HG02970 (cell line): Measurements from ENCODE around the gene BCR.

Experiments
- ATAC-seq: cut with Tn5 transposase; IDR thresholded peaks from one replicate; pipeline ENCODE4 v1.9.1; 2021; ENCODE audit warnings: mild to moderate bottlenecking, moderate library complexity, moderate number of reproducible peaks; ENCODE audit not compliant: unreplicated experiment, low FRiP score

Gene BCR

GRCh38 chr22:23282089-23282501, 101.8 kb downstream of the BCR start:
- no peak for ATAC-seq

- ATAC-seq, result no peak
Measured at GRCh38 chr22:23282516-23282915, 102.2 kb downstream of the BCR start.

GRCh38 chr22:23282986-23283385, 102.7 kb downstream of the BCR start:
- no peak for ATAC-seq

DNA sequence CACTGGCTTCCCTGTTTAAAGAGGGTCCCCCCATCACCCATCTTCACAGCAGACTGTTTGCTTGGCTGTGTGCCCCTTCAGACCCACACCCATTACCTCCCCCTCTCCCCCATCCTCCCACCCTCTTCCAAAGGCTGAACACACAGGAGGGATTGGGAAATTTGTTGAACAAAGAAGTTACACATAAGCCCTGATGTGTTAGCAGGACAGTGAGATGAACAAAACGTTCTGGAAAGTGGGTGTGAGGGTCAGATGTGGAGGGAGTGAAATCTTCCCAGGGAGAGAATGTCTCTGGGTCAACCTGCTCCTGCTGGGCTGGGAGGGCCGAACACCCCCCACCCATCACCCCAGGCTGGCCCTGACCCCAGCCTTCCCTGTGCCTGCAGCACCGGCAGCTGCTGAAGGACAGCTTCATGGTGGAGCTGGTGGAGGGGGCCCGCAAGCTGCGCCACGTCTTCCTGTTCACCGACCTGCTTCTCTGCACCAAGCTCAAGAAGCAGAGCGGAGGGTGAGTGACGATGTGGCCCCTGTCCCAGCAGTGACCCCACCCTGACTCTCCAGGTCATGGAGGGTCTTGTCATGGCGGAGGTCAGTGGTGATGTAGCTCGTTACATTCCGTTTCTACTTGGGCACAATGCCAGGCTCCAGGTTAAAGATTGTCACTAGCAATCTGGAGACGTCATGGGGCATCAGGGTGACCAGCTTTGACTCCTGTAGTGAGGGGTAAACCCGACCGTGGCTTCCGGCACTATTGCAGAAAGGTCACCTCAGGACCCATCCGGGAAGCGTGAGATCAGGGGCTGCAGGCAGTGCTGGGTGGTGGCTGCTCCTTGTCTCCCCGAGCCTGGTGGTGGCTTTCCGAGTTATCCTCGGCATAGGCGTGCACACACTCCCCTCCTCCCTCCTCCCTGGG, 103.5 kb downstream of the BCR start:
- no peak for ATAC-seq

DNA sequence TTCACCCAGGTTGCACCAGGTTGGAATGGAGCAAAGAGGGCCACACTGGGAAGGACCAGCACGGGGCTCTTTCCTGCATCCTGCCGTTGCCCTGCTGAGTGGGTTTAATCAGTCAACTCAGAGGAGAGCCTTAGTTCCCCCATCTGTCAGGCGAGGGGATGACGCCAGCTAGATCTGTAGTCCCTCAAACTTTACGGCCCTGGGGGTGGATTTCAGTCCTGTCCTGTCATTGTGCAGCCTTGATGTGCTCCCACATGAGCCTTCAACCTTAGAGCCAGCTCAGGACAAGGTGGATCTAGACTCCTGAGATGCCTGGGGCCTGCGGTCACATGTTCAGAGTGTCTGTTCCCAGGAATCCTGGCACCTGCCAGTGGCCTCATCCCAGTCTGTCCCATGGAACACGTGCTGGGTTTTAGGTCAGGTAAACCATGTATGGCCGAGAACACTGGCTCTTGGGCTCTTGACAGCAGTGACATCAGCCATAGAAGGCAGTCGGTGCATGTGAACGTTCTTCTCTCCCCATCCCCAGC, 104.3 kb downstream of the BCR start:
- no peak for ATAC-seq

DNA sequence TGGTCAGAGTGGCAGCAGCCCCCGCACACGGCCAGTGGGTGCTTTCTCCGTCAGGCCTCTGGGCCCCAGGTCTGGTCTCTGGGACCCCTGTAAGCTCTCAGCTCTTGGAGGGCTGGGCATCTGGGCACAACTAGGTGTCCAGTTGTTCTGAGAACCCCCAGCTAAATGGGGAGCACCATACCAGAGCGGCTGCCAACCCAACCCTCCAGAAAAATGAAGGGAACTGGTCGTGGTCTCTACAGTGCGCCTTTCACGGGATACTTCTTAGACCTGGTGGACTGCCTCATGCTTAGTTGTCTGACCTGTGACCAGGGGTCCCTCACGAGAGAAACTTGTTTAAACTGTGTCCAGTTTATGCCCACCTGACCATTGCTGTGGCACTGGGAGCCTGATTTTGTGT, 104.9 kb downstream of the BCR start:
- no peak for ATAC-seq

- ATAC-seq, result no peak
Measured at GRCh38 chr22:23285734-23286133, 105.4 kb downstream of the BCR start.

GRCh38 chr22:23286296-23286695, 106.0 kb downstream of the BCR start:
- ATAC-seq, result no peak

DNA sequence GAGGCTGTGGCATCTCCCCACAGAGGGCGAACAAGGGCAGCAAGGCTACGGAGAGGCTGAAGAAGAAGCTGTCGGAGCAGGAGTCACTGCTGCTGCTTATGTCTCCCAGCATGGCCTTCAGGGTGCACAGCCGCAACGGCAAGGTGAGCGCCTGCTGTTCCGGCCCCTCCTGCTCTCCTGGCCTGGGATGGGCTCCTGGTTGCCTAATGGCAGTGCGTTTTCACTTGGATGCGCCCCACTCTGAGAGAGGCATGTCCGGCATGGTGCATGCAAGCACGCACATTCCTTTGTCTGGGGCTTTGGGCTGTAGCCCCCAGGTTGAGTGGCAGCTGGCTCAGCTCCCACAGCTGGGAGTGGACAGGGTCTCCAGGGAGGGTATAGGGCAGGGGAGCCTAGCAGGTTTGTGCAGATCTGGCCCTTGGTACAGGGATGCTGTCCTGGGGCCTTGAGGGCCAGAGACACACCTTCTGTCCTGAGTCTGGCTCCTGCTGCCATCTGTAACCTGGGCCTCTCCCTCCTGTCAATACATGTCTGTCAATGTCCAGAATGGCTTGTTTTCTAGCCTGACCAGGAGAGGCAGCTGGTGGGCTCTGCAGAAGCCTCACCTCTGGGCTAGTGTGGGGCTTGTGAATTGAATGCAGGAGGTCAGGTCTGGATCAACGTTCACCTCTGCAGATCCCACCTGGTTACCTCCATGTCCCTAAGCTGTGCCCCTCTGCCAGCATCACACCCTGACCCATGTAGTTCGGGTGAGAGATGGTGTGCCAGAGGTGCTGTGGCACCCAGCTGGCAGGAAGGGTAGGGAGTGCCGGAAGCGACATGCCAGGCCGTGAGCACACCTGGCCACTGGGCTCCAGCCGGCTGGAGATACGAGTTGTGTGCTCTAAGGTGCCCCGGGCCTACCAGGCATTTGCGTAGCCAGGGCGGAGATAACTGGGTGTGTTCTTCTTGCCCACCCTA, 107.1 kb downstream of the BCR start:
- ATAC-seq, result no peak

DNA sequence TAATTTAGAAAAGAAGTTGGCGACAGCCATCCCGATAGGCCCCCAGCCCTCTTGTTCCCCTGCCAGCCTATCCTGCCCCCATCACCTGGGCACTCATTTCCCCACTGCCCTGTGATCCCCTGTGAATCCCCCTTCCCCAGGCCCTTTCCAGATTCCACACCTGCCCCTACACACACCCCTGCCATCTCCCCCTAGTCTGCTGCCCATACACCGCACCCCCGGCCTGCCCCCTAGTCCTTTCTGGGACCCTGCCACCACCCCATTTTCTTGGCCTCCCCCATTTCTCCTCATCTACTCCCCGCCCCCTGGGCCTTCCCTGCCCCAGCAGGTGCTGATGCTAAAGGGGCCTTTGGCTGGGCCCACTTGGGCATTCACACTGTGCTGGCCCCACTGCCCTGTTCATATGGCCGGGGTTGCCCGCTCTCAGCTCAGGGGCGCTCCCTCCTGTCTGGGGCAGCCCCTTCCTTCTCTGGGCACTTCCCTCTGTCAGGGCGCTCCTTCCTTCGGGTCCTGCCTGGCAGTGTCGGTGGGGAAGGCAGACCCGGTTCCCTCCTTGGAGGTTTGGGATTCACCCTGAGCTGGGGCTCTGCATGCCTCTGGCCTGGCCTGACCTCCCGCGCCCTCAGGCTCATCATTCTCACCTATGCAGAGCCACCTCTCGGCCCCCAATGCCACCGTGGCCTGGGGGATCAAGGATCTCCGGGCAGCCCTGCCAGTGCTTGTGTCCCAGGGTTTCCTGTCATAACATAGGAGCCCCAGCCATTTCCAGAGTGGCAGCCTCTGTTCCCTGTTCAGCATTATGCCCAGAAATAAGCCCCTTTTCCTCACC, 108.2 kb downstream of the BCR start:
- ATAC-seq, result no peak

DNA sequence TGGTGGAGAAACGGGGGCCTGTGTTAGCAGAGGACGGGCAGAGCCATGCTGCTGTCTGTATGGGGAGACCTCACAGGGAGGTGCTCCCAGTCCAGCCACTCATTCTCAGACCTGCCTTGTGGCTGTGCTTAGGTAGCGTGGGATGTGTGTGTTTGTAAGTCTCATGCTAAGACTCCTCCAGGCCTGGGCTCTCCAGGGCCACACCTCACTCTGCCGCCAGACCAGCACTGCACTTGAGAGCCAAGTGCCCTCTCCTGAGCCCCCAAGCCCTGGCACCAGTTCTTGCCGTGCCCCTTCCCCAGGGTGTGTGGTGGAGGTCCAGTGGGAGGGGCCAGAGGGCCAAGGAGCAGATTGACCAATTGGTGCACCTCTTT, 108.8 kb downstream of the BCR start:
- ATAC-seq, result no peak

GRCh38 chr22:23289851-23290724, 109.8 kb downstream of the BCR start:
- ATAC-seq, result no peak

DNA sequence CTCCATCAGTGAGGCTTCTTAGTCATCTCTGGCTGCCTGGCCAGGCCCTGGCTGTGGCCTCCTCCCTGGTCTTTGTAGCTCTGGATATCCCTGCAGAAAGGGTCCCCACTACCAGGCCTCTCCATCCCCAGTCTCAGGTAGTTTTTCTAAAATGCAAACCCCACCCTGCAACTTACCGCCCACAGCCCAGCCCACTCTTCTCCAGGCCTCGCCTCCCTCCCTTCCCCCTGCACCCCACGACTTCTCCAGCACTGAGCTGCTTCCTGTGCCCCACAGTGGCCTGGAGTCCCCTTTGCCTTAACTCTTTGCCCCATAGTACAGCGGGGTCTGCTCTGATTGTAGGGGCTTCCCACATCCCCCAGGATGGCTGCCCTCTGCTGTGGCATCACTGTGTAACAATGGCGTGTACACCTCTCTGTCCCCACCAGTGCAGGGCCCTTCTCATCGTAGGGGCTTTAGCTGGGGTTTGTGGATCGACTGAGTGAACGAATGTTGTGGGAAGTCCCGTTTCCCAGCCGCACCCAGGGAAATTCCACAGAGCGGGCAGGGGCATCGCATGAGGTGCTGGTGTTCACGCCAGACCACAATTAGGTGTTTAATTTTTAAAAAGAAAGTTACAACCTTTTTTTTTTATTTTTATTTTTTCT, 111.6 kb downstream of the BCR start:
- no peak for ATAC-seq

DNA sequence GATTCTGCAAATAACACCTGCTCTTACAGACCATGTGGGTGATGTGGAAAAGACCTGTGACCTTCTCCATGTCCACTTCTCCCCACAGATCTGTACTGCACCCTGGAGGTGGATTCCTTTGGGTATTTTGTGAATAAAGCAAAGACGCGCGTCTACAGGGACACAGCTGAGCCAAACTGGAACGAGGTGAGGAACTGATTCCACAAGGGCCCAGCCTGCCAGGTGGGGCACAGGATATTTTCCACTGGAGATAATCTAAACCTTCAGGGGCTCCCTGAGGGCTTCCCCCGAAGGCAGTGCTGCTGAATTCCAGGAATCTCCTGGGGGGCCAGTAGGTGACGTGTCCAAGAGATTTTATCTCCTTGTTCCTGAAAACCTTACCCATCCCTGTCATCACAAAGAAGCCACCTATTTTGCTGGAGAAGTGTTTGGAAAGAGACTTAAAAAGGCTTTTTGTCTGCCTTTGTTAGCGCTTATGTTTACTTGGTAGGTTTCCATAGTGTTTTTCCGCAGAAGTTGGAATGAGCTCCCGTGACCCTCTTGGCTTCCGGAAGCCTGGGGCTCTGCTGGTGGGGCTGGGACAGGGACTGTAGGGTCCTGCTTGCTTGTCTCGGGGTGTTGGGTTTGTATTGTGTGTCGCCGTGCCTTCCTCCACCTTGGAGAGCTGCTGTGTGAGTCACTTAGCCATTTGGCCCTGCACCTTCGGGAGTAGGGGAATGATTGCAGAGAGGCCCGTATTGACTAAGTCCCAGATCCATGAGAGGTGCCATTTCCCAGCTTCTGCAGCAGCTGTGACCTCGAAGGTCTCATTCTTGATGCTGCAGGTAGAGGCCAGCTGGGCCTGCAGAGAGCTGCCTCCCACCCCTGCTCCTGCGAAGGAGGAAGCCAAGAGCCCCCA, 112.4 kb downstream of the BCR start:
- no peak for ATAC-seq

DNA sequence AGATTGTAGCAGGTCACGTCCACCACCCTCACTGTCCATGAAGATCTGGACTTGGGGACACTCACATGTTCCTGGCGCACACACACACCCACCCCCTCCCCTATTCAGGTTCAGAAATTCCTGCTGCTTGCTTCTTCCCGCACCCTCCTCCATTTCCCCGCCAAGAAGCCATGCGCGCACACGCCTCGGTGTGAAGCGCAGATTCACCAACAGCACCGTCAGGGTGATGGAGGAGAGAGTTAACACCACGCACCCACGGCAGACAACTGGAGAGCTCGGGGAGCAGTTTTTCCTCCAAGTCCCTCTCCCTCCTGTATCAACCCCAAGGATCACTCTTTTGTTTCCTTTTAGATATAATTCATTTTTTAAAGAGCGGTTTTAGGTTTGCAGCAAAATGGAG, 113.4 kb downstream of the BCR start:
- no peak for ATAC-seq

DNA sequence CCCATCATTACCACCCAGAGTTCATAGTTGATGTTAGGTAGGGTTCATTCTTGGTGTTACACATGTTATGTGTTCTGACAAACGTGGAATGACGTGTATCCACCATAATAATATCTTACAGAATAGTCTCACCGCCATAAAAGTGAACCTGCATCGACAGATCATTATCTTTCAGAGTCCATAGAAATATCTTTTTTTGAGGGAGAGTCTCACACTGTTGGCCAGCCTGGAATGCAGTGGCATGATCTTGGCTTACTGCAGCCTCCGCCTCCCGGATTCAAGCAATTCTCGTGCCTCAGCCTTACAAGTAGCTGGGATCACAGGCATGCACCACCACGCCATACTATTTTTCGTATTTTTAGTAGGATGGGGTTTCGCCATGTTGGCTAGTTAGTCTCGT, 113.9 kb downstream of the BCR start:
- no peak for ATAC-seq

DNA sequence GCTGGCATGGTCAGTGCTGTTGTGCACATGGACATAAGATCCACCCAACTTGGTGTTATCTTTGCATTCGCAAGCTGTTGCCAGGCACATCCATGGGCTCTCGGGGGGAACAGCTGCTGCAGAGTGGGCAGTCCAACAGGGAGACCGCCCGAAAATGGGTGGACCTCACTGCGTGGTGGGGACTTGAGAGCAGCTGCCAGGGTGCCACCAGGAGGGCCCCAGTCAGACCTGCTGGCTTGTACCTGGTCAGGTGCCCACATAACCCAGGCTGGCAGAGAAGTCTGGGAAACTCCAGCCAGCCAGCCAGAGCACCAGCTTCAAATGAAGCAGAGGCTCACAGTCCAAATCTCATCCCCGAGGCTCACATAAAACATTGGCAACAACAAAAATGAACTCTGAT, 120.2 kb downstream of the BCR start:
- no peak for ATAC-seq

DNA sequence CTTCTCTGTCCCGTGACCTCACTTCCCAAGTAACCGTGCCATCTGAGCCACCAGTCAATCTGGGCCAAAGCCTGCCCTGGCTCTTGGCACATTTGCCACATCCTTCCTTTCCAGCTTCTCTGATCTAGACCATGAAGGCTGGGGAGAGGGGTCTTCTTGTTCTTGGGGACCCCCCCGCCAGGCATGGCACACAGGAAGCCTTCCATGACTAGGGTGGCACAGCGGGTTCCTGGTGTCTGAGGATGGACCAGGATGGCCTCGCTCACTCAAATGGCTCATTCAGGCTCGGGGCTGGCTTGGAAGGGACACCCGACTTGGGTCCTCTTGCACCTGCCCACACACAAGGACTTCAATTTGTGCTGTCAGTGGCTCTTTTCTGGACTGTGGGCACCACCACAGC, 121.3 kb downstream of the BCR start:
- ATAC-seq, result no peak
